PC-9 (cell line): ENCODE data around the gene ENG.

Experiments
- CTCF ChIP-seq: fragments of 200-600 bp; sonication (generic); conservative IDR thresholded peaks from 2 replicates; pipeline ENCODE4 v1.6.1; 2017; ENCODE audit warnings: mixed run types, antibody characterized with exemption, mild to moderate bottlenecking, moderate library complexity
- EZH2 ChIP-seq: fragments of 200-600 bp; sonication (generic); IDR thresholded peaks from 2 replicates; pipeline ENCODE4 v1.8.0; 2017; ENCODE audit warnings: antibody characterized with exemption, low read depth

DNA sequence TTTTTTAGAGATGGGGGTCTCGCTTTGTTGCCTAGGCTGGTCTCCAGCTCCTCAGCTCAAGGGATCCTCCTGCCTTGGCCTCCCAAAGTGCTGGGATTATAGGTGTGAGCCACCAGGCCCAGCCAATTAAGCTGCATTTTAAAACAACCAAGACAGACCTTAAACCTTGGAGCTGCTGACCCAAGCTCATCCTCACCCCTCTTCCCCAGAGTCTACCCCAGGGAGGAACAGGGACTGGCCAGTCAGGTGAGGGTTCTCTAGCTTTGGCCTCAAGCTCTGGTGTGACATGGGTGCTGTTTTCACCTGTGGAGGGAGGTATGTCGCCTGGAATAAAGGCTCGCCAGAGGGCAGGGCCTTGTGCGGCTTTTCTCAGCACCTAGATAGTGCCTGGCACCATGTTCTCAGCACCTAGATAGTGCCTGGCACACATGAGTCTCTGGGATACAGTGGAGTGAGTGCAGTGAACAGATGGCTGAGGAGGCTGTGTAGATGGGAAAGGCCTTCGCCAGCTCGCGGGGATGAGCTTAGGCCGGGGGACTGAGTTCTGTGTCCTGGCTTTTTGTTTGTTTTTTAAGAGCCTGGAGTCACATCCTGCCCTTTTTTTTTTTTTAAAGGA, 61.3 kb downstream of the ENG start:
- no peak for TF ChIP-seq CTCF
- TF ChIP-seq EZH2, result no peak
